CD4-positive, alpha-beta T cell treated with Interleukin-10 for 1 hour (primary cell): Measurements from ENCODE around the gene PITPNM1.
"Not testable (repeated sequence)": the region's sequence is repeated elsewhere in the genome, so short reads cannot be mapped to it uniquely, and the experiment has no call there.

Experiments
- DNase-seq: peaks from one replicate; pipeline ENCODE4 v3.0.0-alpha.2; 2020

PITPNM1 gene

DNA sequence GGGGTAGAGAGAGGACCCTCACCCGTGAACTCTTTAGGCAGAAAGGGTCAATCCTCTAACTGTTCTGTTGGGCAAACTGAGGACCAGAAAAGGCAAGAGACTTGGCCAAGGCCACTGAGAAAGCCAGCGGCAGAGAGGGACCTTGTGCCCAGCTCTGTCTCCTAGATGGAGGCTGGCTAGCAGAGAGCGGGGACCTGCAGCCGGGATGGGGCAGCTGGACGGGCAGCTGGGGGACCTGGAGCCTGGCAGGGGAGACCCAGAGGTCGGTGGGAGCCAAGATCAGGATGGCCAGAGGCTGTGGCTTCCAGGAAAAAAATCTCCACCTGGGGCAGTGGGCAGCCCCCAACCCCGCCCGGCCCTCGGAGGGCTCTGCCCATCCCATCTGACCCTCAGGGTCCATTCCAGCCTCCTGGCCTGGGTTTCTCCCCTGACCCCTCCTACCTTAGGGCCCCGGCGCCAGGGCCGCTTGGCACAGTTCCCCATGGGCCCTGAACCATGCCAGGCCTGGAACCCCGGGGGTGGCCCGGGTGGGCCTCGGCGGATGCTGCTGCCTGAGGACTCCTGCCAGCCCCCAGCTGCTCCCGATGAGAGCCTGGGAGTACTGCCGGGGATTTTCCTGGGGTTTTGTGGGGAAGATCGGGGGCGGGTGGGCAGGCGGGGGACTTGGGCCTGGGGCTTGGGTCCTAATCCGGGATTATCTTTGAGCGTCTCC lies 17.8 kb upstream of the PITPNM1 start, which contains the start of gene CABP2:
CABP2 (minus strand) TSS at position 603 of the 712 bp plus-strand sequence; CDS start at position 483, 120 bp downstream.
- DNase-seq = no peak

DNA sequence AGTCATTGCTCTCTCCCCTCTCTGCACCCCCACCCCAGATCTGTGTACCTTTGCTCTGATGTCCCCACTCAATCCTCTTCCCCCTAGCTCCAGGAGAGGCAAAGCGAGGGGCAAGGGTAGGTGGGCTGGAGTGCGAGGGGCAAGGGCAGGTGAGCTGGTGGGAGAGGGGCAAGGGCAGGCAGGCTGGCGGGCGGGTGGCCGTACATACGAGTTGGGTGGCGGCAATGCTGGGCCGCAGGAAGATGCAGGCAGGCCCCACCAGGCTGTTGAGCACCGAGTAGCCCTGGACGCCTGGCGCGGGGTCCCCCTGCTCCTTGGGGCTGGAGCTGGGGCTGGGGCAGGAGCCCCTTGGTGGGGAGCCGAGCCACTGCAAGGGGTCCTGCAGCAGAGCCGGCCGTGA lies 17.2 kb upstream of the PITPNM1 start:
- DNase-seq = no peak

DNA sequence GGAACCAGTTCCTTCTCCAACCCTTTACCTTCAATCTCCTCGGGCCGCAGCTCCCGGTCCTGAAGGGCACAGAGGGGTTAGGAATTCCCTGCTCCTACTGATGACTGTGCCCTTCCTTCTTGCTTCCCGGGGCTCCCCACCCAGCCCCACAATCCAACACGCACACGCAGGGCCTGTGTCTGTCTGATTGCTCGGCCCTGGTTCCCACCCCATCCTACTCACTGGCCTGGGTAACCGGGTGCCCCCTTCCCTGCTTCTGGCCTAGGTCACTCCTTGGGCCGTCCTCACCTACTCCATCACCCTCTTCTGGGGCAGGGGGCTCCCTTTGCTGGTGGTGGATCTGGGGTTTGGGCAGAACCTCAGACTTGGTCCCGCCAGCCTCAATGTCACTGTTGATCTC lies 16.8 kb upstream of the PITPNM1 start:
- DNase-seq = no peak

DNA sequence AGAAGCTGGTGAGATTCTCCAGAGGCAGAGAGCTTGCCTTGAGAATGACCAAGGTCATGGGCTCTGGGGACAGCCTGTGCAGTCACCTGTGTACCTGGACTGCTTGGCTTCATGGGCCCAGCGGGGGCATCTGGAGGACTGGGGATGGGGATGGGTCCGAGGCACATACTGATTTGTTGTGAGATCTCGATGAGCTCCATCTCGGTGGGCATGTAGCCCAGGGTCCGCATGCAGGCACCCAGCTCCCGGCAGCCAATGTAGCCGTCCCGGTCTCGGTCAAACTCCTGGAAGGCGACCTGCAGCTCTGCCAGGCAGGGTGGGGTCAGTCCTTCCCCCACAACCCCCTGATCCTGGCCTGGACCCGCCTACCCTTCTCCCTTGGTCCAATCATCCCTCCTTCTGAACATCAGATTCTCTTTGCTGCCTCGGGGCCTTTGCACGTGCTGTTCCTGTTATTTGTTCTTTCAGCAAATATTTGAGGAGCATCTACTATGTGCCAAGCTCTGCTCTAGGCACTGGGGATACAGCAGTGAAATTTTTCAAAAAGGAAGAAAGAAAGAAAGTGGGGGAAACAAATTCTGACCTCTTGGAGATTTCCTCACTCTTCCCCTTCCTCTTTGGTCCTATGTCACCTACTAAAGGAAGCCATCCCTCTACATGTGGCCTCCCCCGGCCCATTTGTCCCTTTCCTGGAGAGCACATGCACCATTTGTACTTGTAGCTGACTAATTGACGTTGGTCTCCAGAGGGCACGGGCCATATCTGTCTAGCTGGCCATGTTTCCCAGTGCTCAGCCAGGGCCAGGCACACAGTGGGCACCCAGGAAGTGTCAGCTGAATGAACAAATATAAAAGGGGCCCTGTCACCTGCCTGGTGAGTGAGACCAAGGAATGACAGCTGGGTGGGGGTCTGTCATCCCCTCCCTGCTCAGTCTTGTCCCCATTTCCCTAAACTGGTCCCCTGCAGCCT lies 16.0 kb upstream of the PITPNM1 start:
- no peak for DNase-seq

DNA sequence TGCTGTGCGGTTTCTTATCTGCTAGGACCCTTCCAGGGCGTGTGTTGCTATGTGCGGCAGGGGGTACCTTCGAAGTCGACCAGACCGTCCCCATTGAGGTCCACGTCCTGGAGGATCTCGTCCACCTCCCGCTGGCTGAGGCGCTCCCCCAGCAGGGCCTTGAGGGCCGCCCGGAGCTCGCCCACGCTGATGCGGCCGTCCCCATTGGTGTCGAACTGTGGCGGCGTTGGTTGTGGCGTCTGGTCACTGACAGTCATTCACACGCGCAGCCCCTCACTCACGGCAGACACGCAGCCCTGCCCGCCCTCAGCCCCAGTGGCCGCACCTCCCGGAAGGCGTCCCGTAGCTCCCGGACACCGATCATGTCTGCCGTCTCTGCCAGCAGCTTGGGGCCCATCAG lies 14.6 kb upstream of the PITPNM1 start:
- DNase-seq = no peak

DNA sequence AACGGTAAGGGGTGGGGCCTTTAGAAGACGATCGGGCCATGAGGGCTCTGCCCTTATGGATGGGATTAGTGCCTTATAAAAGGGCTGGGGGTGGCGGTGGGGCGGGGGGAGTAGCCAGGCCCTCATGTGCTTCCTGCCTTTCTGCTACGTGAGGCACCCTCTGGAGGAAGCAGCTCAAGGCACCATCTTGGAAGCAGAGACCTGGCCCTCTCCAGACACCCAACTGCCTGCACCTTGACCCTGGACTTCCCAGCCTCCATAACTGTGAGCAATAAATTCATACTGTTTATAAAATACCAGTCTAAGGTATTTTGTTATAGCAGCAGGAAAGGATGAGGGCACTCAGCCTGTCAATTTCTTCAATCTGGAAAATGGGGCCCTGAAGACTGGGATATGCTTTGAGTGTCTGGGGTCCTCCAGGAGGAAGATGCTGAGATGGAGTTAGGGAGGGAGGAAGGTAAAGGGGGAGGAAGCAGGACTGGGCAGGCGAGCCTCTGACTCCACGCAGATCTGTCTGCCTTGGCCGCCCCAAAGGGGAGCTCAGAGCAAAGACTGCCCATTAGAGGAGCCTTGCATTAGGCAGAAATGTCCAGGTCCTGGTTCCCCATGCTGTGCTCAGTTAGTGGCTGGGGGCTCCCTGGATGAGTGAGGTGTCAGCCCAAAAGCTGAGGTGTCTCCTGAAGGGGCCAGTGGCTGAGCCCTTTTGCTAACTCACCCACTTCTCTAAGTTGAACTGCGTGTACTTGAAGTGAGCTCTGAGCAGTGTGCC lies 12.8 kb upstream of the PITPNM1 start:
- no peak for DNase-seq

DNA sequence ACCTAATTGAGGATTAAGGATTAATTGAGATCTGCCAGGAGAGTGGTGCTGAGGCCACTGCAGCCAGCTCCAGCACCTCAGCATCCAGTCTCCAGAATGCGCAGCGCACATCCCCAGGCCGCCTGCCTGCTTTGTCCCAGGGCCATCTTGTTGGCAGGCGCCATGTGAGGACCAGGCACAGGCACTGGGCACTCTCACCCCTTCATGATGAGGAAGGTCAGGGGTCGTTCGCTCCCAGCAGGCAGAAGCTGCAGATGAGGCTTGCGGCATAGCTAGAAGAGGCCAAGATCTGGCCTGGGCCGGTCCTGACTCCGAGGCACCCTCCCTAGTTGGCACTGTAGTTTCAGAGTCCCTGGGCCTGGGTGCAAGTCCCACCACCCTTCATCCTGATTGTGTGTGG lies 11.6 kb upstream of the PITPNM1 start:
- no peak for DNase-seq

DNA sequence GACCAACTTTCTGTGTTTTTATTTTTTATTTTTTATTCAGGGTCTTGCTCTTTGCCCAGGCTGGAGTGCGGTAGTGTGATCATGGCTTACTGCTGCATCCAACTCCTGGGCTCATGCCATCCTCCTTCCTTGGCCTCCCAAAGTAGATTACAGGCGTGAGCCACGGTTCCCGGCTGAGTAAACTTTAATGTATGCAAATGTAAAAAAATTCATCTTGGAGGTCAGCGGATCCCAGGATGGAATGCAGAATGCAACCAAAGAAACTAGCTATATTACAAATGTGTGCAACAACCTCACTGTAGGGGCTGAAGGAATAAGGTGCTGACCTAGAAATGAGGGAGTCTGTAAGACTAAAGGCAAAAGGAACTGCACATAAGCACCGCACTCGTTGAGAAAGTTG lies 9.0 kb upstream of the PITPNM1 start:
- DNase-seq = no peak

DNA sequence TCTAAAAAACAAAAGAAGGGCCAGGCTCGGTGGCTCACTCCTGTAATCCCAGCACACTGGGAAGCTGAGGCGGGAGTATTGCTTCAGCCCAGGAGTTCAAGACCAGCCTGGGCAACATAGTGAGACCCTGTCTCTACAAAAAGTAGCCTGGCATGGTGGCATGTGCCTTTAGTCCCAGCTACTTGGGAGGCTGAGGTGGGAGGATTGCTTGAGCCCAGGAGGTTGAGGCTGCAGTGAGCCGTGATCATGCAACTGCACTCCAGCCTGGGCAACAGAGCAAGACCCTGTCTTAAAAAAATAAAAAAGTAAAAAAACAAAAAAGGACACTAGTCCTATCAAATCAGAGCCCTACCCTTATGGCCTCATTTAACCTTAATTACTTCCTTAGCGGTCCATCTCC lies 6.4 kb upstream of the PITPNM1 start:
- DNase-seq = not testable (repeated sequence)

DNA sequence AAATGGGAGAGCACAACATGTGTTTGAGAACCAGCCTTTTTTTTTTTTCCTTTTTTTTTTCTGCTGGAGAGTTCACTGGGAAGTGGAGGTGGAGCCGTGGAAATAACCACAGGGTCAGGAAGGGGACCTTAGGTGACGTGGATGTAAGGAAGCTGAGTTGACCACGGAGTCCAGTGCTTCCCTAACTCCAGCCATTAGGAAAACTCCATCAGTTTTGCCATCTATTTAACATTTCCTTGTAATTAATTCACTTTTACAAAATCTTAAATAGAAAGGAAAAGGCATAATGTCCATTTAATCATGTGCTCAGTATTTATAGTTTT lies 4.8 kb upstream of the PITPNM1 start:
- no peak for DNase-seq

DNA sequence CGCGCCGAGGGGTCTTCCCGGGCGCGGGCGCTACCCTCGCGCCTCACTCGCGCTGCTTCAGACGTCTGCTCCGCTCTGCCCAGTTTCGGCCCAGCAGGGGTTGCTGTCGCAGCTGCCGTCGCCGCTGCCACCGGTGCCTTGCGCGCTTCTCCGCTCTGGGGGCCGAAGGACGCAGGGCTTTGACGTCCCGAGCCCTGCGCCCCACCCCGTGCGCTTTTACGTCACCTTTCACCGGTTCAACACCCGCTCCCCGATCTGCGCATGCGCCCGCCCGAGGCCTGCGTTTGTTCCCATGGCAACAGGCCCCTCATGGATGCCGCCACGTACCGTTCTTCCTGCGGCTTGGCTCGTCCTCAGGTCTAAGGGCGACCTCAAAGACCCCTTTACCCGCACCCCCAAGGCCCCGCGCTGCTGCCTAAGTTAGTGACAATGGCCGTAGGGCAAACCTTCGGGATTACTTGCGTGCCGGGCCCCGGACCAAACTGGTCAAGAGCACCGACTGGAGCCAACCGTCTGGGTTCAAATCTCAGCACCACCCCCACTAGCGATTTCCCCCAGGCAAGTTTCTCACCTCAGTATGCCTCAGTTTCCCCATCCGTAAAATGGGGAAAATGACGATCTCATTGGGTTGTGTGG lies 3.4 kb upstream of the PITPNM1 start:
- DNase-seq = peak; percentile 98

DNA sequence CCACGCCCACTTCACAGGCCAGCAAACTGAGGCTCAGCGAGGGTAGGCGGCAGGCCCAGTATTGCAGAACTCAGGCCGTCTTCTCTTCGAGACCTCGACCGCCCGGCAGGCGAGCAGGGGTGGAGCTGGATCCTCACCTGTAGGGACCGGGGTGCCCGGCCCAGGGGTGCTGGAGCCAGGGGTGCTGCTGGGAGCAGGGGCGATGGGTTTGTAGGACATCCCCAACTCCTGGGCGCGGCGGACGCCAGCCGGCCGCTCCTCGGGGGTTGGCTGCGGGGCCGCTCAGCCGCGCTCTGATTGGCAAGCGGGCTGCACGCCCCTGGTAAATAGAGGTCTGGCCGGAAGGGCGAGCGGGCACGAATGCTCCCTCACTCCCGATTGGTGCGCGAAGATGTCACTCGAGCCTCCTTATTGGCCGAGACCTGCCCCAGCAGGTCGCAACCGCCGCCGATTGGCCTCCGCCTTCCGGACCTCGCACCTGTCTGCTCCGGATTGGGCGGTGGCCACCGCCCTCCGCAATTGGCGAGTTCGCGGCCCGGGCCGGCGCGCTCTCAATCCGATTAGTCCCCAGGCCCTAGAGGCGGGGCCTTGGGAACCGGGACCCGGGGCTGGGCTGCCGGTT lies 2.8 kb upstream of the PITPNM1 start, which contains the start of gene CDK2AP2:
CDK2AP2 (minus strand) TSS at position 299 of the 622 bp plus-strand sequence; CDS start at position 219, 80 bp downstream.
- DNase-seq = peak; percentile 98

DNA sequence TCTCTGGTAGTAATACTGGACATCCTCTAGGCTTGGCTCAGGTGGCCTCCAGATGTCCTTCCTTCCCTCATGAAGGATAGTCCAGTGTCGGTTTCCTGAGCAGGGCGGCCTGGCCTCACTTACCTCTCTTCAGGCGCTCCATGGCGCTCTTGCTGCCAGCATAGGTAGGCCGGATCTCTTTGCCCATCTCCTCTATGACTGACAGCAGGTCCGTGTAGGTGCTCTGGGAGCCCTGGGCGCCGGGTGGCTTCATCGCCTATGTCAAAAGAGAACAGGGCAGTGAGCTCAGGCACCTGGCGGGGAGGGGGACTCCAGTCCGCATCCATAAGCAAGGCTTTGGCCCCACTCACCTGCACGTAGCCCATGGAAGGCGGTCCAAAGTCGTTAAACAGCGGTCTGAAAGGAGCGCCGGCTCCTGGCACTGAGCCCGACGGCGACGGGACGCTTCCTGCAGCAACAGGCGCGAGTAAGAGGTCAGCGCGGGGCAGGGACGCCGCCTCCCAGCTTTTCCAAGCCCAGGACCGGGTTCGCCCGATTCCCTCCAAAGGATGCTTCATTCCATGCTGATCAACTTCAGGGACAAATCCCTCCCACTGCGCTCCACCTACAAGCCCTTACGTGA lies 2.2 kb upstream of the PITPNM1 start:
- no peak for DNase-seq

DNA sequence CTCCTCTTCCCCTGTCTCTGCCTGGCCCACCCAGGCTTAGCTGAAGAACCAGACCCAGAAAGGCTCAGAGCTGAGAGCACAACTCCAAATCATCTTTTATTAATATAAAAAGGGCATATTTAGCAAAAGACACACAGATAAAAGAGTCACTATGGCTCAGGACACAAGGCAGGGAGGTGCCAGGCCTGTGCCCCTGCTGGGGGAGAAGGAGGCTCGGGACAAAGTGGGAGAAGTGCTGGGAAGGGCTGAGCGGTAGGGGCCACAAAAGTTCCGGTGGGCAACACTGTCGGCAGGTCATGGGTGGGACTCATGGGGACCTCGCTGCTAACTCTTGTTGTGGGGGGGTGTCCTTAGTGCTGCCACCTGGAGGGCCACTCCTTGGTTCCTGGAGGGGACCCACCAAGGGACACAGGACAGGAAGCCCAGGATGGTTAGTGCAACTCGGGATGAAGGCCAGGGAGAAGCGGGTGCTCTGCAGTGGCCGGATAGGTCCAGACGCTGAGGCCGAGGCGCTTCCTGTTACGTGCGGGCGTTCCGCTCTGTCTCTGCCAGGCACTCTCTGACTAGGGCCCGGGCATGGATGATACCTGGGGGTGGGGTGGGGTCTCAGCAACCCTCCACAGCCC lies 1.4 kb upstream of the PITPNM1 start:
- no peak for DNase-seq

DNA sequence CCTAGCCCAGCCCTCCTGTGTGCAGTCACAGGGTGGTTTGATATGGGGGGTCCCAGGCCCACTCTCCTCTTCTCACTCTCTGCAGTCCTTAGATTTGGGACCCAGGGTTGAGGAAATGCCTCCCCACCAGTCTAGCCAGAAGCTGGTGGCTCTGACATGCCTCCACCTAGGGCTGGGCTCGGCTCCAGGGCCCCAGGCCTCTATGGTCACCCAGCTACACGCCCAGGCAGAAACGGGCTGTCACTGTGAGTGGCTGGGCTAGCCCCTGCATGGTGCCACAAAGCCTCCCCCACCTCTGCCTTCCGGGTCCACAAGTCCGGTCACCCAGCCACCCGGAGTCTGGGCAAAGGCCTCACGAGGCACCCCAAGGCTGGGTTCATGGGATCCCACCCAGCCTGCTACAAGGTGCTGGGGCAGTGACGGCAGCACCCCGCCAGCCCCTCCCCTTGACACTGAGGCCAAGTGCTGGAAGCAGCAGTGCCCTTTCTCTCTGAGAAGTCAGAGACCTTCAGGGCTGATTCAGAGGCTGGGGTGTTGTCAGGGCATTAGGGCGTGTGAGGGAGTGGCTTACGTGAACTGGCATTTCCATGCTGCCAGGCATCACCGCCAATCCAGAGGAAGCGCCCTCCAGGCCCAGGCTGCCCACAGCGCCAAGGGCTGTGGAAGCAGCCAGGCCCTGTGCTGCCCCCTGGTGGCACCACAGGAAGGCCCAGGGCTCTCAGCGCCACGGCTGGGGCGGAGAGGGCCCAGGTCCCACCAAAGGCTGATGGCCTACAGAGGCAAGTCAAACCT lies 638 bp upstream of the PITPNM1 start:
- DNase-seq = peak; percentile 92

DNA sequence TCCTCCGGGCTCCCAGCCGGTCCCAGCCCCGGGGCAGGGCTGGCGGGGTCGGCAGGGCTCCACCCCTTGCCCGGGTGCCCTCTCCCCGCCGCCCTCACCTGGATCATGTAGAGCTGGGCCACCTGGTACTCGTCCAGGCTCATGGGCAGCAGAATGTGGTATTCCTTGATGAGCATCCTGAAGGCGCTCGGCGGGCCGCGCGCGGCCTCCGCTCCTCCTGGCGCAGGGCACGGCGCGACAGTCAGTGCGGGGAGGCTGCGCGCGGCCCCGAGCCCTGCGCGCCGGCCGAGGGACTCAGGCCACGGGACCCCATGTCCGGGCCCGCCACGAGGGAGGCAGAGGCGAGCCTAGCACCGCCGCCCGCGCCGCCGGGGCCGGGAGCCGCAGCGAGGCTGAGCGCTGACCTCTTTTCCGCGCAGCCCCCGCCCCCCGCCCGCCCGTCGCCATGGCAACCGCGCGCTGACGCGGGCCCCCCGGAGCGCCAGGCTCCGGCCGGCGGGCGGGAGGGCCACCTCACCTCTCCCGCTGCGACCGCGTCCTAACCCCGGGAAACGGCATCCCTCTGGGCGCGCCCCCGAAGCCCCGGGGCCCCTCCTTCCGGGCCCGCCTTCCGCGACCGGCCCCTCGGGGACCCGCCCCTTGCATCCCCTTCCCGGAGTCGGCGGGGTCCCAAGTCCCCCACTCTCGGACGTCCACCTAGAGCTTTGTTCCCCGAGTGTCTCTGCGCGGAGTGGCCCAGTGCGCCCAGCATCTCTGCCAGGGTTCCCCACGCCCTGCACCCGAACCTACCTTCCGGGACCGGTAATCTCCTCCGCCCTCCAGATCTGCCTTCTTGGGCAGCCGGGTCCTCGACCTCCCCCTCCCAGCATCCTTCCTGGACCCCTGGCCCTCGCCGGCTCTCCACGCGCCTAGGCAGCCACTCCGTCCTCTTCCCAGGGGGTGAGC lies 886 bp downstream of the PITPNM1 start:
- peak; percentile 60 for DNase-seq

DNA sequence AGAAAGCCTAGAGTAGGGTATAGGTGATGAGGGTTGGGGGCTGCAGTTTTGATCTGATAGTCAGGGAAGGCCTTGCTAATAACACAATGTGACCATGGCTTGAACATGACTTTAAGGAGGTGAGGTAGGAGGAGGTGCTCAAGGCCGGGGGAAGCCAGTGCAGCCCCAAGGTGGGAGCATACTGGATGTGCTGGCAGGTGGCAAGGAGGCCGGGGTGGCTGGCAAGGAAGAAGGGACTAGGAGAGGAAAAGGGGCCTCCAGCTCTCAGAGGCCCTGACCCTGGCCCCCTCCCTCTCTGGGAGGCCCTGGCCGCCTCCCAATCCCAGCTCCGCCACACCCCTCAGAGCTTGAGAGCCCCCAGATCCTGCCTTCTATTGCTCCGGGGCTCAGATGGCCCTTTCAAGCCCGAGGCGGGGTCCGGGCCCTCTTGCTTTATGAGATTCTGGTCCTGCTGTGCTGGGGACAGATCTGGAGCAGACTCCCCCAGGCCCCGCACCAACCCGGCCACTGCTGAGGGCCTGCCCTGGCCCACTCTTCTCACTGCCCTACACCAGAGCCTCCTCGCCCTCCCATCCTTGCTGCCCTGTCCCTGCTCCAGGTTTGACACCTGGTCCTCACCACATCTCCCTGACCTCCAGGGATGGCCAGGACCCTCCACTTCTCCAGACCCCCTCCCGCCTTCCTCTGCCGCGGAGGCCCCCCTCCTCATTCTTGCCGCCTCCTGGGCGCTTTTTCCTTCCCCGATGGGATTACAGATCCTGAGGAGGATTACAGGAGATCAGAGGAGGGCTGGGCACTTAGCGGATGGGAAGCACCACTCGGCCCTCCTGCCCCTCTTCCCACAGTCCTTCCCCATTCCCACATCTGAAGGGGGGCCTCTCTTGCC lies 1.8 kb downstream of the PITPNM1 start:
- DNase-seq = no peak

DNA sequence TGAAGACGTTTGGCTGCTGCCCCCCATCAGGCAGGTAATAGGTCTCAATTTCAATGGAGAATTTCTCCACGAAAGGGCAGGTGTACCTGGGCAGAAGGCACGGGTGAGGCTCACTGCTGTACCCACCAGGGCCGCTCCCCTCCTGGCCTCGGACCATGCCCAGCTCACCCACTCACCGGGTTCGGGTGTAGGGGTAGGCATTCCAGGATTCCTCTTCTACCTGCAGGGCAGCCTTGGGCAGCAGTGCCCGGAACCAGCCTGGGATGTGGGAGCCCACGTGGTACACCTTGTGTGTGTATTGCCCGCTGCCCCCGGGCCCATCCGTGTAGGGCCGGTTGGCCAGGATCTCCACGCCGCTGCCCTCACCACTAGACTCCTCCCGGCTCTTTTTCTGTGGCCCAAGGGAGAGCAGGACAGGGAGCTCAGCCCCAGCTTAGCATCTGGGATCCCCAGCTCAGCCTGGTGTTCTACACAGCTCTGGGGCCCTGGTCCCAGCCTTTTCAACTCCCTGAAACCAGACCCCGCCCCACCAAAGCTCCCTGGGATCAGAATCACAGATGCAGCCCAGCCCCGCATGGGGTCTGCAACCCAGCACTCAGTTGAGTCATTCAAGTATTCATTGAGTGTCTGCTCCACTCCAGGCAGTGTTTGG lies 2.7 kb downstream of the PITPNM1 start:
- DNase-seq = no peak
